OCI-LY1 (cell line): ENCODE measurements around the gene SLC25A25.

ENCODE experiments used
- H2AFZ ChIP-seq: fragments of 200-600 bp; sonication (generic), shearing (Covaris generic); 2 replicates; pipeline ENCODE4 v1.6.0; 2014; ENCODE audit warnings: antibody characterized with exemption, mild to moderate bottlenecking, low read length
- H3F3A ChIP-seq: fragments of 200-600 bp; sonication (generic), shearing (Covaris generic); 2 replicates; pipeline ENCODE4 v1.6.0; 2014; ENCODE audit warnings: mild to moderate bottlenecking, antibody characterized with exemption, low read length, moderate library complexity; ENCODE audit not compliant: insufficient read depth
- H3K27ac ChIP-seq: fragments of 200-600 bp; sonication (generic); 2 replicates; pipeline ENCODE4 v1.5.1; 2014; ENCODE audit warnings: low read length, mixed run types, mild to moderate bottlenecking, low read depth; ENCODE audit not compliant: poor library complexity, severe bottlenecking
- H3K27me3 ChIP-seq: fragments of 200-600 bp; sonication (generic); 2 replicates; pipeline ENCODE4 v1.6.0; 2014; ENCODE audit warnings: antibody characterized with exemption, mild to moderate bottlenecking, low read length, moderate library complexity; ENCODE audit not compliant: insufficient read depth
- H3K36me3 ChIP-seq: fragments of 200-600 bp; sonication (generic); 2 replicates; pipeline ENCODE4 v1.6.1; 2014; ENCODE audit warnings: mild to moderate bottlenecking, antibody characterized with exemption, low read length, moderate library complexity, mixed read lengths; ENCODE audit not compliant: insufficient read depth
- H3K4me1 ChIP-seq: fragments of 200-600 bp; sonication (generic); 2 replicates; pipeline ENCODE4 v1.5.1; 2014; ENCODE audit warnings: mild to moderate bottlenecking, low read length, moderate library complexity; ENCODE audit not compliant: insufficient read depth, severe bottlenecking
- H3K4me2 ChIP-seq: fragments of 200-600 bp; sonication (generic), shearing (Covaris generic); 2 replicates; pipeline ENCODE4 v1.6.1; 2014; ENCODE audit warnings: low read length
- H3K4me3 ChIP-seq: fragments of 200-600 bp; sonication (generic); 2 replicates; pipeline ENCODE4 v1.5.1; 2014; ENCODE audit warnings: low read length, low read depth, mild to moderate bottlenecking, mixed read lengths; ENCODE audit not compliant: poor library complexity, severe bottlenecking
- H3K79me2 ChIP-seq: fragments of 200-600 bp; shearing (Covaris generic); 2 replicates; pipeline ENCODE4 v1.6.1; 2016; ENCODE audit warnings: mixed run types, low read length, mixed read lengths; ENCODE audit not compliant: insufficient read depth
- H3K9ac ChIP-seq: fragments of 200-600 bp; sonication (generic), shearing (Covaris generic); 2 replicates; pipeline ENCODE4 v1.6.1; 2014; ENCODE audit warnings: mild to moderate bottlenecking, low read length, mixed read lengths
- H3K9me2 ChIP-seq: fragments of 200-600 bp; sonication (generic), shearing (Covaris generic); 2 replicates; pipeline ENCODE4 v1.6.1; 2014; ENCODE audit warnings: low read depth, mild to moderate bottlenecking, low read length, mixed read lengths
- H3K9me3 ChIP-seq: fragments of 200-600 bp; shearing (Covaris generic); 2 replicates; pipeline ENCODE4 v1.6.1; 2014; ENCODE audit warnings: low read length, mixed read lengths
- H4K20me1 ChIP-seq: fragments of 200-600 bp; sonication (generic), shearing (Covaris generic); 2 replicates; pipeline ENCODE4 v1.6.0; 2016; ENCODE audit warnings: mild to moderate bottlenecking, low read length; ENCODE audit not compliant: insufficient read depth
- EZH2 ChIP-seq: fragments of 200-600 bp; sonication (generic), shearing (Covaris generic); IDR thresholded peaks from 2 replicates; pipeline ENCODE4 v1.8.0; 2017; ENCODE audit warnings: borderline replicate concordance, mixed run types, mild to moderate bottlenecking, antibody characterized with exemption, low read length, moderate library complexity, mixed read lengths
- TF ChIP-seq, protein P1 (sequence below): fragments of 200-600 bp; sonication (generic), shearing (Covaris generic); IDR thresholded peaks from 2 replicates; pipeline ENCODE4 v1.5.1; 2017; ENCODE audit warnings: mild to moderate bottlenecking, antibody characterized with exemption, low read length, moderate library complexity, mixed read lengths

Gene SLC25A25

DNA sequence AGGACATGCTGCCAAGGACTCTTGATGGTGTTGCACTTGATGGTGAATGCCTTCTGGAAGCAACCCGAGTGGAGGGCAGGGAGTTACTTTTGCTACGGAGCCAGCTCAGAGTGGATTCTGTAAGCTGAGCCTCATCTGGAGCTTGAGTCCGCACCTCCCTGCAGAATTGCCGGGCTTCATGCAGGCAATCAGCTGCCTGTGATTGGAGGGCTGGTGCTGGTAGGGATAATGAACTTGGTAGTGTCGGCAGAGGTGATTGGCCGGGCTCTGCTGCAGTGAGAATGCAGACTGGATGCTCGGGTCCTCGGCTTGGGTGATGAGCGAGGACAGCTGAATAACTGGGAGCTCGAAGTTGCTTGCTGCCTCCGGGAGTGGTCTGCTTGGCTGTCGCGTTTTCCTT, 23.1 kb downstream of the SLC25A25 start:
- Histone ChIP-seq H3K4me3 (no peak overlapping the region), H3K4me2 (no peak overlapping the region), H3K9me2 (no peaks in the 10 kb centered on the region), H3K27me3 (no peaks in the 10 kb centered on the region), H3K79me2 (peaks cover 19% of the 10 kb centered on the region; the same call in 1 of the 2 replicates), H3F3A (no peaks in the 10 kb centered on the region), H3K36me3 (no peaks in the 10 kb centered on the region), H3K9ac (no peak overlapping the region), H3K9me3 (no peaks in the 10 kb centered on the region), H4K20me1 (no peaks in the 10 kb centered on the region), H3K27ac (no peak overlapping the region), H2AFZ (no peak overlapping the region), H3K4me1 (peaks cover 27% of the 10 kb centered on the region)
- TF ChIP-seq EZH2: no peak
- TF ChIP-seq, protein P1, sequence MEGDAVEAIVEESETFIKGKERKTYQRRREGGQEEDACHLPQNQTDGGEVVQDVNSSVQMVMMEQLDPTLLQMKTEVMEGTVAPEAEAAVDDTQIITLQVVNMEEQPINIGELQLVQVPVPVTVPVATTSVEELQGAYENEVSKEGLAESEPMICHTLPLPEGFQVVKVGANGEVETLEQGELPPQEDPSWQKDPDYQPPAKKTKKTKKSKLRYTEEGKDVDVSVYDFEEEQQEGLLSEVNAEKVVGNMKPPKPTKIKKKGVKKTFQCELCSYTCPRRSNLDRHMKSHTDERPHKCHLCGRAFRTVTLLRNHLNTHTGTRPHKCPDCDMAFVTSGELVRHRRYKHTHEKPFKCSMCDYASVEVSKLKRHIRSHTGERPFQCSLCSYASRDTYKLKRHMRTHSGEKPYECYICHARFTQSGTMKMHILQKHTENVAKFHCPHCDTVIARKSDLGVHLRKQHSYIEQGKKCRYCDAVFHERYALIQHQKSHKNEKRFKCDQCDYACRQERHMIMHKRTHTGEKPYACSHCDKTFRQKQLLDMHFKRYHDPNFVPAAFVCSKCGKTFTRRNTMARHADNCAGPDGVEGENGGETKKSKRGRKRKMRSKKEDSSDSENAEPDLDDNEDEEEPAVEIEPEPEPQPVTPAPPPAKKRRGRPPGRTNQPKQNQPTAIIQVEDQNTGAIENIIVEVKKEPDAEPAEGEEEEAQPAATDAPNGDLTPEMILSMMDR: no peak

DNA sequence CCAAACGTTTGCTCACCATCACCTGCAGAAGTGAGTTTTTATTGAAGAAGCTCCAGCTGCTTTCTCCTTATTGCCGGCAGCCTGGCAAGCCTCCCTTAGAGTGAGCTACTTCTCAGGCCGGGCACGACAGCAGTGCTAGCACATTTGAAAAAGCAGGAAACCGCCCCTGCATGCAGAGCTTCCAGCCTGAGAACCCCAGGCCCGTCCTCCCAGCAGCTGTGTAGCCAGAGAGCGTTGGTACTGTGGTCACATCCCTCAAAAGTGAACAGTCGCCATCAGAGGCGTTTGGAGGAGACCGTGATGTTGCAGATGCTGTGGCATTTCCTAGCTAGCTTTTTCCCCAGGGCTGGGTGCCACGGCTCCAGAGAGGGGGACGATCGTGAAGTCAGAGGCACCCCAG, 23.5 kb downstream of the SLC25A25 start:
- no peak for TF ChIP-seq EZH2
- TF ChIP-seq, protein P1: no peak
- H3F3A ChIP-seq: no peaks in the 10 kb centered on the region
- no peaks in the 10 kb centered on the region for H3K27me3 ChIP-seq
- H3K9ac ChIP-seq: no peak overlapping the region
- peaks cover 19% of the 10 kb centered on the region; the same call in 1 of the 2 replicates for H3K79me2 ChIP-seq
- no peaks in the 10 kb centered on the region for H3K36me3 ChIP-seq
- H3K4me3 ChIP-seq: no peak overlapping the region
- no peaks in the 10 kb centered on the region for H4K20me1 ChIP-seq
- no peak overlapping the region for H2AFZ ChIP-seq
- H3K4me2 ChIP-seq: no peak overlapping the region
- H3K9me3 ChIP-seq: no peaks in the 10 kb centered on the region
- H3K4me1 ChIP-seq: peaks cover 27% of the 10 kb centered on the region
- H3K27ac ChIP-seq: no peak overlapping the region
- H3K9me2 ChIP-seq: no peaks in the 10 kb centered on the region

DNA sequence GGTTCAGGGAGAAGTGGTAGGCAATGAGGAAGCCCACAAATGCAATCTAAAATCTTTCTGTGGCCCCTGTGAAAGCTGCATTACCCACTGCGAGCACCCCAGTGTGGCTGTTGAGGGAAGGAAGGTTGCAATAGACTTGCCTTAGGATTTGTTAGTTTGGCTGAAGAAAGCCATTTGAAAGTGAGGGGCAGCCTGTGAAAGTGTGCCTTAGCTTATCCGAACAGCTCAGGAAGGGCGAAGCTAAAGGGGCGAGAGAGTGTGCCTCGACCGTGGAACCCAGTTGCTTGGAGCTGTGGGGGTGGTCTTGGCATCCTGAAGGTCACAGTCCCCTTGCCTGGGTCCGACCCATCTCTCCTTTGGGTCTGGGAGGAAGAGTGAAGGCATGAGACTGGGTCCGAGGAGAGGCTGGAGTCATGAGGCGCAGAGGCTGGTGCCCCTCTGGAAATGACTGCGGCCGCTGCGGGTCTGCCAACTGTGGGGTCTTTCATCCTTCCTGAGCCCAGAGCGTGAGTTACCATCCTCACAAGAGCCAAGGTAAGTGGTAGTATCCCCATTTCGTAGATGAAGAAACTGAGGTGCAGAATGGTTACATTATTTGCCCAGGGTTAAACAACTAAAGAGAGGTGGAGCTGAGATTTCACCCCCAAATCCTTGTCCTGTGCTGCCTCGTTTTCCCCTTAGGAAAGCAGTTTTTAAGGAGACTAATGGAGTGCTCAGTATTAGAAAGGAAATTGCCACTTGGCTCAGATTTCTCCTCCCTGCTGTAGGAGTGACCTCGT, 24.4 kb downstream of the SLC25A25 start:
- Histone ChIP-seq H3K4me1 (peaks cover 27% of the 10 kb centered on the region), H3K4me2 (no peak overlapping the region), H3K9me3 (no peaks in the 10 kb centered on the region), H3K9ac (no peak overlapping the region), H3K36me3 (no peaks in the 10 kb centered on the region), H3K9me2 (no peaks in the 10 kb centered on the region), H4K20me1 (no peaks in the 10 kb centered on the region), H3K79me2 (peaks cover 25% of the 10 kb centered on the region), H2AFZ (no peak overlapping the region), H3F3A (no peaks in the 10 kb centered on the region), H3K27ac (no peak overlapping the region), H3K27me3 (no peaks in the 10 kb centered on the region), H3K4me3 (no peak overlapping the region)
- TF ChIP-seq, protein P1: no peak
- no peak for TF ChIP-seq EZH2
